ENCODE results near the gene KCNC1.

GRCh38 chr11:17763244-17763643 is 28.7 kb downstream of the KCNC1 start:
- TF ChIP-seq, protein P1, sequence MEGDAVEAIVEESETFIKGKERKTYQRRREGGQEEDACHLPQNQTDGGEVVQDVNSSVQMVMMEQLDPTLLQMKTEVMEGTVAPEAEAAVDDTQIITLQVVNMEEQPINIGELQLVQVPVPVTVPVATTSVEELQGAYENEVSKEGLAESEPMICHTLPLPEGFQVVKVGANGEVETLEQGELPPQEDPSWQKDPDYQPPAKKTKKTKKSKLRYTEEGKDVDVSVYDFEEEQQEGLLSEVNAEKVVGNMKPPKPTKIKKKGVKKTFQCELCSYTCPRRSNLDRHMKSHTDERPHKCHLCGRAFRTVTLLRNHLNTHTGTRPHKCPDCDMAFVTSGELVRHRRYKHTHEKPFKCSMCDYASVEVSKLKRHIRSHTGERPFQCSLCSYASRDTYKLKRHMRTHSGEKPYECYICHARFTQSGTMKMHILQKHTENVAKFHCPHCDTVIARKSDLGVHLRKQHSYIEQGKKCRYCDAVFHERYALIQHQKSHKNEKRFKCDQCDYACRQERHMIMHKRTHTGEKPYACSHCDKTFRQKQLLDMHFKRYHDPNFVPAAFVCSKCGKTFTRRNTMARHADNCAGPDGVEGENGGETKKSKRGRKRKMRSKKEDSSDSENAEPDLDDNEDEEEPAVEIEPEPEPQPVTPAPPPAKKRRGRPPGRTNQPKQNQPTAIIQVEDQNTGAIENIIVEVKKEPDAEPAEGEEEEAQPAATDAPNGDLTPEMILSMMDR (conservative IDR thresholded peaks at IDR 0.05 in 1 of 2, IDR thresholded peaks at IDR 0.05 in 1 of 2; ENCODE audit: extremely low read depth in 1 of 2, insufficient read depth in 1 of 2, low read depth in 1 of 2, low read length in 2 of 2), result no peak
- no peak for TF ChIP-seq EZH2 (IDR thresholded peaks at IDR 0.05; ENCODE audit: borderline replicate concordance, low read length)
